H9 (cell line): ENCODE results near the gene CAMTA1. TPM values are rescaled to one million over a fixed set of nuclear protein-coding genes. Genes with fewer than 3 reads are reported as not detected.

ENCODE experiments used
- DNase-seq: peaks from one replicate; pipeline ENCODE4 v3.0.0-alpha.2; 2017
- H2AFZ ChIP-seq: one replicate; pipeline ENCODE4 v1.6.1; 2013; ENCODE audit warnings: mild to moderate bottlenecking, low read length, control low read depth, moderate library complexity
- H2AK5ac ChIP-seq: 2 replicates; pipeline ENCODE4 v1.6.1; 2013; ENCODE audit warnings: low read length, control low read depth, mixed read lengths; ENCODE audit not compliant: insufficient read length
- H2BK120ac ChIP-seq: one replicate; pipeline ENCODE4 v1.6.1; 2013; ENCODE audit warnings: low read depth, mild to moderate bottlenecking, low read length, control low read depth, inconsistent platforms; ENCODE audit not compliant: poor library complexity, severe bottlenecking
- H2BK12ac ChIP-seq: 2 replicates; pipeline ENCODE4 v1.6.1; 2013; ENCODE audit warnings: low read length, control low read depth, mixed read lengths, low read depth; ENCODE audit not compliant: insufficient read length
- H2BK15ac ChIP-seq: 2 replicates; pipeline ENCODE4 v1.6.1; 2013; ENCODE audit warnings: low read depth, low read length, control low read depth
- H2BK20ac ChIP-seq: one replicate; pipeline ENCODE4 v1.6.1; 2013; ENCODE audit warnings: low read depth, mild to moderate bottlenecking, low read length, control low read depth, inconsistent platforms; ENCODE audit not compliant: poor library complexity, severe bottlenecking
- H2BK5ac ChIP-seq: 2 replicates; pipeline ENCODE4 v1.6.1; 2013; ENCODE audit warnings: low read length, control low read depth, mixed read lengths; ENCODE audit not compliant: insufficient read length
- H3K14ac ChIP-seq: 2 replicates; pipeline ENCODE4 v1.6.1; 2013; ENCODE audit warnings: low read length, control low read depth; ENCODE audit not compliant: insufficient read depth
- H3K18ac ChIP-seq: 2 replicates; pipeline ENCODE4 v1.6.1; 2013; ENCODE audit warnings: low read depth, mild to moderate bottlenecking, mixed read lengths, low read length, control low read depth; ENCODE audit not compliant: insufficient read length
- H3K23ac ChIP-seq: 2 replicates; pipeline ENCODE4 v1.6.1; 2013; ENCODE audit warnings: low read length, control low read depth, mixed read lengths, low read depth; ENCODE audit not compliant: insufficient read length
- H3K23me2 ChIP-seq: 2 replicates; pipeline ENCODE4 v1.6.1; 2013; ENCODE audit warnings: low read depth, mild to moderate bottlenecking, mixed read lengths, low read length, control low read depth; ENCODE audit not compliant: insufficient read length, poor library complexity, severe bottlenecking
- H3K27ac ChIP-seq: 2 replicates; pipeline ENCODE4 v1.5.1; 2013; ENCODE audit warnings: low read length, control low read depth, mixed read lengths, low read depth; ENCODE audit not compliant: insufficient read length
- H3K27me3 ChIP-seq: 2 replicates; pipeline ENCODE4 v1.6.1; 2013; ENCODE audit warnings: low read length, control low read depth, inconsistent platforms; ENCODE audit not compliant: insufficient read depth
- H3K4ac ChIP-seq: 2 replicates; pipeline ENCODE4 v1.6.1; 2013; ENCODE audit warnings: low read depth, mild to moderate bottlenecking, control low read depth, inconsistent platforms, low read length, moderate library complexity
- H3K4me1 ChIP-seq: 2 replicates; pipeline ENCODE4 v1.6.1; 2013; ENCODE audit warnings: low read length, control low read depth, inconsistent platforms; ENCODE audit not compliant: insufficient read depth
- H3K4me2 ChIP-seq: 2 replicates; pipeline ENCODE4 v1.6.1; 2013; ENCODE audit warnings: low read length, control low read depth, mixed read lengths; ENCODE audit not compliant: insufficient read length, insufficient read depth
- H3K56ac ChIP-seq: 2 replicates; pipeline ENCODE4 v1.6.1; 2013; ENCODE audit warnings: low read depth, mild to moderate bottlenecking, mixed read lengths, low read length, control low read depth; ENCODE audit not compliant: insufficient read length
- H3K79me1 ChIP-seq: 2 replicates; pipeline ENCODE4 v1.6.1; 2013; ENCODE audit warnings: low read depth, mild to moderate bottlenecking, moderate library complexity, low read length, control low read depth, inconsistent platforms; ENCODE audit not compliant: insufficient read depth, poor library complexity, severe bottlenecking
- H3K79me2 ChIP-seq: 2 replicates; pipeline ENCODE4 v1.6.1; 2013; ENCODE audit warnings: low read length, control low read depth, inconsistent platforms; ENCODE audit not compliant: insufficient read depth
- H3K9ac ChIP-seq: 2 replicates; pipeline ENCODE4 v1.6.1; 2013; ENCODE audit warnings: low read length, control low read depth, mixed read lengths; ENCODE audit not compliant: insufficient read length; ENCODE audit errors: extremely low read depth
- H3K9me3 ChIP-seq: one replicate; pipeline ENCODE4 v1.6.1; 2013; ENCODE audit warnings: low read depth, low read length, inconsistent platforms; ENCODE audit not compliant: control insufficient read depth
- H3T11ph ChIP-seq: one replicate; pipeline ENCODE4 v1.6.1; 2013; ENCODE audit warnings: mild to moderate bottlenecking, low read length, control low read depth, inconsistent platforms
- H4K20me1 ChIP-seq: one replicate; pipeline ENCODE4 v1.6.1; 2013; ENCODE audit not compliant: control insufficient read depth, insufficient read length, insufficient read depth
- H4K5ac ChIP-seq: 2 replicates; pipeline ENCODE4 v1.6.1; 2013; ENCODE audit warnings: low read depth, mild to moderate bottlenecking, mixed read lengths, low read length, control low read depth; ENCODE audit not compliant: insufficient read length
- H4K8ac ChIP-seq: replicated peaks from 2 replicates; pipeline ENCODE4 v1.6.1; 2013; ENCODE audit warnings: low read length, control low read depth, mixed read lengths, low read depth; ENCODE audit not compliant: insufficient read length
- H4K91ac ChIP-seq: 2 replicates; pipeline ENCODE4 v1.6.1; 2013; ENCODE audit warnings: low read depth, mild to moderate bottlenecking, moderate library complexity, mixed read lengths, low read length, control low read depth; ENCODE audit not compliant: insufficient read length
- H3K27ac Mint-ChIP-seq, 3 experiments: 2 replicates in 2 of 3; 3 replicates in 1 of 3; pipeline ENCODE4 v1.8.0; 2020 to 2021; ENCODE audit warnings: mixed read lengths in 3 of 3, mild to moderate bottlenecking in 1 of 3, moderate library complexity in 1 of 3
- H3K27me3 Mint-ChIP-seq: 2 replicates; pipeline ENCODE4 v1.8.0; 2021; ENCODE audit warnings: low read depth, mild to moderate bottlenecking, moderate library complexity, mixed read lengths
- H3K36me3 Mint-ChIP-seq, 3 experiments: 2 replicates in 2 of 3; 3 replicates in 1 of 3; pipeline ENCODE4 v1.8.0; 2020 to 2021; ENCODE audit warnings: low read depth in 3 of 3, mixed read lengths in 3 of 3; ENCODE audit not compliant: insufficient read depth in 1 of 3
- H3K4me1 Mint-ChIP-seq, 2 experiments: 2 replicates each; pipeline ENCODE4 v1.8.0; 2020; ENCODE audit warnings: mixed read lengths in 2 of 2
- H3K4me3 Mint-ChIP-seq, 2 experiments: 2 replicates in 1 of 2; 3 replicates in 1 of 2; pipeline ENCODE4 v1.8.0; 2020 to 2021; ENCODE audit warnings: mild to moderate bottlenecking in 2 of 2, mixed read lengths in 2 of 2, moderate library complexity in 1 of 2
- H3K9me3 Mint-ChIP-seq, 2 experiments: 2 replicates in 1 of 2; 3 replicates in 1 of 2; pipeline ENCODE4 v1.8.0; 2020; ENCODE audit warnings: mild to moderate bottlenecking in 2 of 2, mixed read lengths in 2 of 2, moderate library complexity in 1 of 2
- CTCF ChIP-seq: fragments of 200-600 bp; sonication (generic); conservative IDR thresholded peaks from 3 replicates; pipeline ENCODE4 v1.8.0; 2021; ENCODE audit warnings: antibody characterized with exemption, mild to moderate bottlenecking
- whole genome bisulfite sequencing: extraction: QIAGEN DNeasy Blood & Tissue Kit; methylation state at CpG from one replicate; pipeline ENCODE4 v1.1.7; 2013; ENCODE audit warnings: missing lambda C conversion rate, low lambda C conversion rate, mixed read lengths; ENCODE audit not compliant: insufficient read length; ENCODE audit errors: extremely low coverage; 5-methylcytosine and 5-hydroxymethylcytosine counted together
- total RNA-seq: library from RNA; stranded (reverse); gene quantifications from 2 replicates; pipeline ENCODE4 v1.2.1, GENCODE V29; 2021

Gene CAMTA1
- total RNA-seq, 1 experiment from 2014 or later, result 115 TPM

DNA sequence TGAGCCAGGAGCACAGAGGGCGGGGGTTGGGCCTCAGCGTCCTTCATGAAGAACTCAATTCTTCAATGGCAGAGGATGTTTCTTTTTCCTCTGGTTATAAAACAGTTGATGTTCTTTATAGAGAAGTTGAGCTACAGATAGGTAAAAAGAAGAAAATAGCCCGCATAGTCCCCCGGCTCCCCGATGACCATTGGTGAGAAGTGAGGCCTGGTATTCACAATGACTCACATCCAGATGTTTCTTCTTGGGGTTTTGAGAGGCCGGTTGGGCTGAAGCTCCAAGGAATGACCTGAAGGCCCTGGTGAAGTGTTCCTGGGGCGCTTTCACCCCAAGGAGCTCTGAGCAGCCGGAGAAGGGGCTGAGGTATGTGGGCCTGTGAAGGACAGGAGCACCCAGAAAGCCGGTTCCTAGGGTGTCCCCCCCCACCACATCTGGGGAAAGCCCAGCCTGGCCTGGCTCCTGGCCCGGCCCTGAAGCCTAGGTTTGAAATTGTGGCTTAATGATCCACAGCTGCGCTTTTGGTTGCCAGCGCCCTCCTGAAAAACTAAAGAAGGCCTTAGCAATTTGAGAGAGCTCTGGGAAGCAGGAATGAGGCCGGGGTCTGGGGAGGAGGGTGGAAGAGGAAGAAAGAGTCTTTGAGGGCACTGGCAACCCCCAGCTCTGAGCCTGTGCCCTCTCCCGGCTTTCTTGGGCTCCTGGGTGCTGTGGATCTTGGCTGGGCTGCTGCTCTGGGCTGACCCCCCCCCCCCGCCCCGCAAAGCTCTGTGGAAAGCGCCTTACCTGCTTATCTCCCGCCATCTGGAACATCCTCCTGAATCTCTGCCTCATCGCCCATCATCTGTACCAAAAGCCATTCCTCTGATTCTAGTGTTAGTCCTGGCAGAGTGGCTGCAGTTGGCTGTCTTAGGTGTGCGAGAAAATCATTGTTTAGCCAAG lies 444.7 kb downstream of the CAMTA1 start:
- H2BK15ac ChIP-seq, result no peak overlapping the region
- H2BK20ac ChIP-seq, result no peak overlapping the region
- no peak overlapping the region for H3K4ac ChIP-seq
- no peak overlapping the region for H2BK12ac ChIP-seq
- no peak overlapping the region for H4K91ac ChIP-seq
- H3K4me2 ChIP-seq, result no peak overlapping the region
- H4K20me1 ChIP-seq, result no peaks in the 10 kb centered on the region
- Mint-ChIP-seq H3K27ac (no peak overlapping the region), H3K27me3 (no peaks in the 10 kb centered on the region), H3K4me1 (peaks cover 0 to 11% of the 10 kb centered on the region in 2 experiments; a peak in 1 of 4 replicates), H3K9me3 (no peaks in the 10 kb centered on the region), H3K36me3 (no peaks in the 10 kb centered on the region; a peak in 1 of 7 replicates), H3K4me3 (no peak overlapping the region; a peak in 1 of 5 replicates)
- no peak for DNase-seq
- no peaks in the 10 kb centered on the region for H3K79me2 ChIP-seq
- no peaks in the 10 kb centered on the region for H3K27me3 ChIP-seq
- no peak overlapping the region for H4K5ac ChIP-seq
- no peaks in the 10 kb centered on the region for H3K4me1 ChIP-seq
- H3K23ac ChIP-seq, result no peak overlapping the region
- H2BK5ac ChIP-seq, result no peak overlapping the region
- H2BK120ac ChIP-seq, result no peak overlapping the region
- H3K23me2 ChIP-seq, result no peaks in the 10 kb centered on the region
- no peak overlapping the region for H3T11ph ChIP-seq
- no peak overlapping the region for H2AFZ ChIP-seq
- no peak overlapping the region for H3K9ac ChIP-seq
- H3K9me3 ChIP-seq, result no peaks in the 10 kb centered on the region
- no peak overlapping the region for H3K56ac ChIP-seq
- H3K18ac ChIP-seq, result no peak overlapping the region
- no CpG with 5 or more reads among the region's 20 CpGs for WGBS
- H3K79me1 ChIP-seq, result no peaks in the 10 kb centered on the region
- H3K27ac ChIP-seq, result no peak overlapping the region
- no peak for TF ChIP-seq CTCF
- no peak overlapping the region for H4K8ac ChIP-seq
- no peak overlapping the region for H3K14ac ChIP-seq
- no peak overlapping the region for H2AK5ac ChIP-seq
